Superior temporal gyrus (tissue), 1 donor: ENCODE data around the gene SORBS2.

Experiments used
- DNase-seq: peaks from one replicate; pipeline ENCODE4 v3.0.0-alpha.2; 2016; ENCODE audit errors: extremely low spot score

SORBS2 gene

DNA sequence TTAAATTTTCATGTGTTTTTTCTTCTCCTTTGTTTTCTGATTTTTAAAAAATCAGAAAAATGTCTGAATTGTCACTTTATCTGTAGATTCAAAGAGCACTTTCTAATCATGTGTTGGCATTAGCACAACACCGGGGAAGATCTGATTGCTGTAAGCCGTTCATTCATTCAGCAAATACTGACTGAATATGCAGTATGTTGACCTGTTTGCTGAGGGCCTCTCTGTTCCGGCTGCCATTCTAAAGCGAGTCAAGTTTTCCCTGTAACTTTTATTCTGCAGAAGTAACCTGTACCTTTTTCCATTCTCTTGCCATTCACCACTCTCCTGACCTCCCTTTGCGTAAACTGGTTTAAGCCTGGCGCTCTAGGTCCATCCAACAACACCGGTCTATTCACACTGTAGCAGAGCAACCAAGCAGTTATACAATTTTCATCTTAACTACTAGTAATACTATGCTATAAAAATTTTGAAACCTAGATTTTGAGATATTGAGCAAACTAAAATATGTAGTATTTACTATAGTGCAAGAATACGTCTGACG is 6.7 kb downstream of the SORBS2 start:
- DNase-seq: no peak

DNA sequence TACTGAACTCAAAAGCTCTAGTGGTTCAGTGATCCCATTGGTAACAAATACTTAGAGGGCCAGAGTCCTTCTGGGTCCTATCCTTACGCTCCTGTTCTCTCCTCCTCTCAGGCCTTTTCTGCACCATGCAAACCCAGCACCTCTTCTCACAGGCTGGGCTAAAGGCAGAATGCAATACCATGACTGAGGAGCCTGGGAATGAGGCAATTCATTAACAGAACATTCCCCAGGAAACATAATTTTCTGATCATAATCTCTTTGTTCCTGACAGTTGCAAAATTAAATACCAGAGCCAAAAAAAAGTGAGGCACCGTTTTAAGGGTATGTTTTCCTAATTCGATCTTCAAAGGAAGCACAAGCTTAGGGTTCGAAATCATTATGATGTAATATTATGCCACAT is 9.0 kb downstream of the SORBS2 start:
- DNase-seq: no peak

GRCh38 chr4:185801471-185801870 is 10.5 kb downstream of the SORBS2 start:
- no peak for DNase-seq

DNA sequence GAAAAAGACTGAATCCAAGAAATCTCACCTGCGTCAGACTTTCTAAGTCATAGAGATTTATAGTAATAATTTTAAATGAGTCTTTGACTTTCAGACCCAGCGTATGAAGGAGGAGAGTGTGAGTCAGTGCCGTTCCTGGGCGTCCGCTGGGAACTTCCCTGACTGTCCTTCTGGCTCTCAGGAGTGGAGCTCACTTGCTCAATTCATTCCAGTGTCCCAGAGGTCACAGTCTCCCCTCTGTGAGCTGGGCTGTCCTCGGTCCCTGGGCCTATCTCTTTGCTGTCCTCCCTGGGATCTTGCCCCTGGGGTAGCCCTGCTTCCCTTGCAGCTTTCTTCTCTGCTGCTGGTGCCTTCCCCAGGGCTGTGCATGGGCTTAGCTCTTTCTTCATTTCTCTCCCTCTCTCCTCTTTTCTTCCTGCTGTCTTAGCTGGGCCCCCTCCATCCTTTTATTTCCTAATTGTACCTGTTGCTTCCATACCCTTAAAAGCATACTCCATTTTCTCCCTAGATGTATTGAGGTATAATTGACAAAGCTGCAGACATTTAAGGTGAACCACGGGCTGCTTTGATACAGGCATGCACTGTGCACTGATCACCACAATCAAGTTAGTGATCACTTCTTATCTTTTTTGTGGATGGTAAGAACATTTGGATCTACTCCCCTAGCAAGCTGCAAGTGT is 11.6 kb downstream of the SORBS2 start:
- DNase-seq: no peak

DNA sequence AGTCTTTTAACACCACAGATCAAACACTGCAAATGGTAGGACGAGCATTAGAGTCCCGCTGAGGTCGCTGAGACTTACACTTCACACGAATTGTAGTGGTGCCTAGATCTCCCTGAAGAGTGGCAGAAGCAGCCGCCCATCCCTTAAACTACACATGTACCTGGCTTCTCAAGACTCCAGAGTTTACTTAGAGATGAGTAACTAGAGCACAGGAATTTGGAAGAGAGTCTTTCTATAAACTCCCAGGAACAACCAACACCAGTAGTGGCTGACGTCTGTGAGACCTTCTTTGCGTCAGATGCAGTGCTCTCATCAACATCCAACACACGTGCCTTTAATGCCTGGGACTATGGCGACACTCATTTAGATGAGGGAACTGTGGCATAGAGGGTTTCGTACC is 12.6 kb downstream of the SORBS2 start:
- DNase-seq: no peak

GRCh38 chr4:185797596-185798338 is 14.2 kb downstream of the SORBS2 start:
- no peak for DNase-seq

DNA sequence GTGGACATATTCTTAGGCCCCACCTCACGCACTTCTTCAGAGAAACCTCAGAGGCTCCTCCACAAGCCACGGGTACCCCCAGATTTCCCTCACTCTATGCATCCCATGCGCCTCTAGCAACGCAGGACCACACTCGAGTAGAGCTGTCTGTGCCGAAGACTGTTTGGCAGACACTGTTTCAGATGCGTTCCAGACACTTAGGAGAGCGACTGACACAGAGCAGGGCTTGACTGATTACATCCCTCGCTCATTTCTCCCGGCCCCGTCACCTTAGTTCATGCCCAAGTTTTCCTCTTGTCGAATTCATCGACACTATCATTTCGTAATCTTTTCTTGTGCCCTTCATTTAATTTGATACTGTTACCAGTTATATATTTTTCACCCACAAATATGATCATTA is 15.0 kb downstream of the SORBS2 start:
- DNase-seq: no peak

GRCh38 chr4:185796176-185796575 is 15.8 kb downstream of the SORBS2 start:
- DNase-seq: no peak

GRCh38 chr4:185794637-185795036 is 17.4 kb downstream of the SORBS2 start:
- DNase-seq: no peak

GRCh38 chr4:185793716-185794115 is 18.3 kb downstream of the SORBS2 start:
- DNase-seq: no peak

DNA sequence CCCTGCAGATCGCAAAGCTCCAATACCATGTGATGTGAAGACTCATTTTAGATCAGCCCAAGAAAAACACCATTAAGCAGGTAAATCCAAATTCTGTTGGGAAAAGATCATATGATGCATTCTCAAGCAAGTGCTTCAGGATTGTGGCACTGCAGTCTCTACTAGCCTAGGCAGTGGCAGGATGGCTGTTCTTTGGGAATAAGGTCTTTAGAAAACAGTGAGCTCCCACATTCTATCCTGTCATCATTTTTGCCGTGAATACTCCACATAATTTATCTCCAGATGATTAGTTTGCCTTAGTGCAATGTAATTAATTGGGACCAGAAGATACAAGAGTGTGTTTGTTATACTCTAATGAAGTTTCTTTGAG is 18.9 kb downstream of the SORBS2 start:
- no peak for DNase-seq

DNA sequence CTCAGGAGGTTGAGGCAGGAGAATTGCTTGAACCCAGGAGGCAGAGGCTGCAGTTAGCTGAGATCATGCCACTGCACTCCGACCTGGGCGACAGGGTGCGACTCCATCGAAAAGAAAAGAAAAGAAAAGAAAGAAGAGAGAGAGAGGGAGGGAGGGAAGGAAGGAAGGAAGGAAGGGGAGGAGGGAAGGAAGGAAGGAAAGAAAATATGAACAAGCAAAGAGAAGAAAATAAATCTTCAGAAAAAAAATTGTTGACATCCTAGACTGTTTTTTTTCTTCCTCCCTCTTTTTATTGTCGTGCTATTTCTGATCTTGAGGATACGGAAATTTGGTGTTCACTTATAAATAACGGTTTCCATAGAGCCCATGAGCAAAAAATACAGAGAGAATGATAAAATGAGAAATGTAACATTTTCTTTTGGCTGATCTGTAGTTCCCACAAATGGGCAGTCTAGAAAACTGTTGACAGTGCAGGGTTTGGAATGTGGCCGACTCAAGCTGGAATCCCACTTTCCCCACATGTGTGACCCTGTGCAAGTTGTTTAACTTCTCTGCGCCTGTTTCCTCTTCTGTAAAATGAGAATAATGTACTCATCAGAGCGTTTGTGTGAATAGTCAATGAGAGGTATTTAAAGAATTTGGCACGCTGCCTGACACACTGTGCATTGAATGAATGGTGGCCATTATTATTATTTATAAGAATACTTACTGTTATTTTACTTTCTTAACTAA is 19.4 kb downstream of the SORBS2 start:
- DNase-seq: no peak

DNA sequence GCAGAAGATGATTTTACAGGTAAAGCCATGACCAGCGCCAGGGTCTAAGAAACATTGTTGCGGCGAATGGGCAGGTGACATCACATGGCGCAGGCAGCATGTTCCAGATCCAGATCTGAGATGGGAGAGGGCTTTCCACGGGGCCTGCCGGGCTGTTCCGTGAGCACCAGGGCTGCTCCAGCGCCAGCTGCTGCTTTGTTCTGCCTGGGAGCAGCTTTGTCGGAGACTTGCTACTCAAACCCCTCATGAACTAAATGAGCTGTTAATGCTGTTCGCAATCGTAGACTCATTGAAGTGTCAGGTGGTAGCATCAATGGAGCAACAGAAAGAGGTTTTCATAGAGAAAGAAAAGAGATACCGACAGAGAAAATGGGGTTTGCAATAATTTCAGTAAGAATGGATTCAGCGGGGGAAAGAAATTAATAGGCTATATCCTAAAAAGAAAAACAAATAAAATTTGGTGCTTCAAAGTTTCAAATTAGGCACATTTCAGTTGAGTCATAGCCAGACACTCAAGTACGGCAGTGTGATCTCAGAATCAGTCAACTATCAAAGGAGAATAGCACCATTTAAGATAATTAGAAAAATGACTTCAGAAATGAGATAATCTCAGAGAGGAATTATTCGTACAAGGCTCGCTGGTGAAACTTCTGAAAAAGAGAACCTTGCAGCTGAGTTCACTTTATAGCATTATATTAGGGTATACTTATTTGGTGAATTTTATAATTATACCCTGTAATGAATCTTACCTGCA is 23.9 kb downstream of the SORBS2 start:
- DNase-seq: no peak

DNA sequence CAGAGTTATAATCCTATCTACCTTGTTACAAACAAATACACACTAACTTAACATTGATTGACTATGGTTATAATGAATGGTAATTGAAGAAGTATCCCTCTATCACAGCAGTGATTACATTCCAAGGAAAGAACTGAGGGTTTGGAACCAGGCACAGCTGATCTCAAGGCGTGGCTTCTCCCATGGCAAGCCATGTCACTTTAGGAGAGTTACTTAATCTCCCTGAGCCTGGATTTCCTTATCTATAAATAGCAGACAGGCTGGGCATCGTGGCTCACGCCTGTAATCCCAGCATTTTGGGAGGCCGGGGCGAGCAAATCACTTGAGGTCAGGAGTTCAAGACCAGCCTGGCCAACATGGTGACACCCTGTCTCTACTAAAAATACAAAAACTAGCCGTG is 25.6 kb downstream of the SORBS2 start:
- no peak for DNase-seq

- no peak for DNase-seq
These were observed 28.4 kb downstream of the SORBS2 start for GRCh38 chr4:185783574-185783973.

DNA sequence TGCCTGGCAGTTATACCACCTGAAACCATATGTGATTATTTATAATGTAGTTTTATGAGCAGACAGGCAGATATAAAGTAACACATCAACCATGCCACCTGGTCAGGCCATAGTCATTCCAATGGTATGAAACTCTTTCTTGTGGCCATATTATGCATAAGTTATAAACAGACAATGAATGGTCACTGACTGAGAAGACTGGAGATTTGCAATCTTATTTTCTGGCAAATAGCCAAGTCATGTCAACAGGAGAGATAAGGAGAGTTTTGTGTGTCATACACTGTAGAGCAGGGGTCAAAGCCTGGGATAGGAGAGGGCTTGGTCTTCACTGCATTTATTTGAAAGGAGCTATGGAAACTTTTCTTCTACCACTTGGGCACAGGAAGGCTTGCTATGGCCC is 29.5 kb downstream of the SORBS2 start:
- no peak for DNase-seq

DNA sequence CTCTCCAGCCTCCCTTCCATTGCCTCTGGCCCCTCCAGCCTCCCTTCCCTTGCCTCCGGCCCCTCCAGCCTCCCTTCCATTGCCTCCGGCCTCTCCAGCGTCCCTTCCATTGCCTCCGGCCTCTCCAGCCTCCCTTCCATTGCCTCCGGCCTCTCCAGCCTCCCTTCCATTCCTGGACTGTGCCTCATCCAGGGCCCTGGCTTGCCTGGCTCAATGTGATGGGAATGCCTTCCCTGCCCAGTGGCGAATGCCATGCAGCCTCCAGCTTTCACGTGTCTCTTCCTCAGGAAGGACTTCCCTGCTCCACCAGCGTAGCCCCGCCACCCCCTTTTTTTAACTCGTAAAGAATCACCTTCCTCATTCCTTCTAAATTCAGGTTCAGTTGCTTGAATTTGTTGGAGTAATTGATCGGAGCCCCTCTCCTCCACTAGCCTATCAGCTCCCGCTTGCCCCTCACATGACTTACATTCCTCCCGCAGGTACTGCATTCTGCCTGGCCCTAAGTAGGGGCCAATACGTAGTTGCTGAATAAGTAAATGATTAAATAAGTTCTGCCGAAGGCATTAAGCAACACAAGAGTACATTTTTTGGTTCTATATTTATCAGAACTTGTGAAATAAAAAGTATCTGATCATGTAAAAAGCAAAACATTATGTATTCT is 30.3 kb downstream of the SORBS2 start:
- no peak for DNase-seq

- DNase-seq: no peak
These were observed 31.5 kb downstream of the SORBS2 start for GRCh38 chr4:185780472-185780871.

DNA sequence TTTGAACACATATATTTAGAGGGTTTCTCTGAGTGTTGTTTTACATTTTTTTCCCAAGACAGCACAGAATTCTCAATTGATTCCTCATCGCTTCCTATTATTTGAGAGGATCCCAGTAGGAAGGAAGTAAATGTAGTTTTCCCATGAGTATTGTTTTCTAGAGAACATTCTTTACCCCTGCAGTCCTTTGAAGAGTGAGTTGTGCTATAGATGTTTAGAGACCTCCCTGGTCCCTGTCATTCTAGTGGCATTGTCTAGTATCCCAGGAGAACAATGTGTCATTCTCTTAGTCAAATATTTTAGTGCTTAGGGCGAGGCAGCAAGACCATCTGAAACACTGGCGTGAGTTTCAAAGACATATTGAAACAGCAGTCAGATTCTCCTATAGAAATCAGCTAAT is 32.5 kb downstream of the SORBS2 start:
- no peak for DNase-seq

GRCh38 chr4:185778307-185778706 is 33.7 kb downstream of the SORBS2 start:
- DNase-seq: no peak

DNA sequence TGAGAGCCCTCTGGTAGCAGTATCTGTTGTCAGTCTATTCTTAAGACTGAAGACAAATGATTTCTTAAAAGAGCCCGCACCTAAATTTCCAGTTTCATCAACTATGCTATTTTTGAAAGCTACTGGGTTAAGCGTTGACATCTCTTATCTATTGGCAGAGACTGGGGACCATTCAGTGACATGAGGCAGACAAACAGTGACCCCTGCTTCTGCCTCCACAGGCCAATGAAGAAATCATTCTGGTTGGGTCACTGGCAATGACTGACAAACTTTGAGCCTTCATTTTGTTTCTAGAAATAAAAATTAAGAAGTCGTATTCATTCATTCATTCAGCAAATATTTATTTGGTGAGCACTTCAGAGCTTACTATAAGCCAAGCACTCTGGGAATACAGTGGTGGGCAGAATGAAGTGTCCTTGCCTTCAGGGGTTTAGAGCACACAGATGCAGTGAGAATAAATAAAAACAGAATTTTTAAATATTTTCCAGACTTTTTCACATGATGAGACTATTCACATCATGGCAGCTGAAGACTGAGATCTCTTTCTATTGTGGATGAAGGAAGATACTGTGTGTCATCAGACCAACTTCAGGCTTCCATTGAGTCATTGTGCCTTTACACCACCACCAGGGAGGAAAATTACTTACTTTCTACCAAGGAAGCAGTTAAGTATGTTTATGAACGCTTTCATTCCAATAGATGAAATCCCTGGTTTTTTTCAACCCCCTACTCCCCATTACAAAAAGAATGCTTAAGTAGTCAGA is 36.0 kb downstream of the SORBS2 start:
- DNase-seq: no peak
